HG02852 (cell line): ENCODE results near the gene HNRNPA0.
"Not testable (repeated sequence)": the region's sequence is repeated elsewhere in the genome, so short reads cannot be mapped to it uniquely, and the experiment has no call there.

Source experiments
- ATAC-seq: cut with Tn5 transposase; IDR thresholded peaks from one replicate; pipeline ENCODE4 v1.9.1; 2021; ENCODE audit warnings: mild to moderate bottlenecking, moderate library complexity; ENCODE audit not compliant: unreplicated experiment

Gene HNRNPA0

GRCh38 chr5:137754188-137754960 is at the start of gene HNRNPA0:
Gene HNRNPA0 (minus strand): TSS chr5:137754363. CDS start chr5:137754066, 297 bp downstream.
- peak; percentile 75 for ATAC-seq

GRCh38 chr5:137802282-137803210 is 48.4 kb upstream of the HNRNPA0 start:
- ATAC-seq: no peak

- no peak for ATAC-seq
Measured at GRCh38 chr5:137800700-137801411, 46.7 kb upstream of the HNRNPA0 start.

- ATAC-seq: no peak
Measured at GRCh38 chr5:137796279-137796678, 42.1 kb upstream of the HNRNPA0 start.

- ATAC-seq: no peak
Measured at GRCh38 chr5:137794863-137795262, 40.7 kb upstream of the HNRNPA0 start.

- ATAC-seq: no peak
Measured at GRCh38 chr5:137792303-137792702, 38.1 kb upstream of the HNRNPA0 start.

GRCh38 chr5:137791799-137792198 is 37.6 kb upstream of the HNRNPA0 start:
- no peak for ATAC-seq

GRCh38 chr5:137791387-137791786 is 37.2 kb upstream of the HNRNPA0 start:
- no peak for ATAC-seq

GRCh38 chr5:137788560-137788959 is 34.4 kb upstream of the HNRNPA0 start:
- not testable (repeated sequence) for ATAC-seq

- ATAC-seq: no peak
Measured at GRCh38 chr5:137782984-137783536, 28.9 kb upstream of the HNRNPA0 start.

GRCh38 chr5:137782055-137782454 is 27.9 kb upstream of the HNRNPA0 start:
- no peak for ATAC-seq

- ATAC-seq: no peak
Measured at GRCh38 chr5:137778772-137779564, 24.8 kb upstream of the HNRNPA0 start.

GRCh38 chr5:137767937-137768336 is 13.8 kb upstream of the HNRNPA0 start:
- not testable (repeated sequence) for ATAC-seq

- ATAC-seq: no peak
Measured at GRCh38 chr5:137761566-137761965, 7.4 kb upstream of the HNRNPA0 start.

- ATAC-seq: no peak
Measured at GRCh38 chr5:137760719-137761516, 6.8 kb upstream of the HNRNPA0 start.

- no peak for ATAC-seq
Measured at GRCh38 chr5:137760294-137760693, 6.1 kb upstream of the HNRNPA0 start.

- ATAC-seq: peak; percentile 28
Measured at GRCh38 chr5:137758715-137759306, 4.6 kb upstream of the HNRNPA0 start.

- no peak for ATAC-seq
Measured at GRCh38 chr5:137758121-137758520, 4.0 kb upstream of the HNRNPA0 start.

GRCh38 chr5:137757634-137758033 is 3.5 kb upstream of the HNRNPA0 start:
- ATAC-seq: no peak
